NCI-H1417 treated with DMSO at 0.1 percent for 48 hours (cell line): ENCODE measurements around the gene BMPR1B.

Experiments used
- DNase-seq: peaks from one replicate; lab custom pipeline; 2025; lab: John Stamatoyannopoulos, UW

BMPR1B gene

GRCh38 chr4:94960708-94961107 lies 203.0 kb downstream of the BMPR1B start:
- DNase-seq: no peak

DNA sequence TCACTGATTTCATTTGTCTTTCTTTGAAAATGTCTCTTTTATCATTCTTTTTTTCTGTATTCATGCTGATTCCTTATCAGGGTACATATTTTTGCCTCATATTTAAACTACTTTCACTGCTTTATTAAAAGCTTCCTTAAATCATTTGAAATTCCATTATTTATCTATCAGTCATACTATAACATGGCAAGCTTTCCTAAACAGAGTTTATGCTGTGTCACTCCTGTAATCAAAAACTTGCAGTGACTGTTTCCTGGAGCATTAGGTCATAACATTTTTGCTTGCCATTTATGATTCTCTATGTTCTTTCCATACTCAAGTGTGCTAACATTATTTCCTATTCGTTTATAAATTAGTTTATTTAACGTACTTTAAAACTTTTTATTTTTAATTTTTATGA lies 203.7 kb downstream of the BMPR1B start:
- DNase-seq: no peak

- no peak for DNase-seq
These were observed 204.7 kb downstream of the BMPR1B start for GRCh38 chr4:94962484-94962883.

DNA sequence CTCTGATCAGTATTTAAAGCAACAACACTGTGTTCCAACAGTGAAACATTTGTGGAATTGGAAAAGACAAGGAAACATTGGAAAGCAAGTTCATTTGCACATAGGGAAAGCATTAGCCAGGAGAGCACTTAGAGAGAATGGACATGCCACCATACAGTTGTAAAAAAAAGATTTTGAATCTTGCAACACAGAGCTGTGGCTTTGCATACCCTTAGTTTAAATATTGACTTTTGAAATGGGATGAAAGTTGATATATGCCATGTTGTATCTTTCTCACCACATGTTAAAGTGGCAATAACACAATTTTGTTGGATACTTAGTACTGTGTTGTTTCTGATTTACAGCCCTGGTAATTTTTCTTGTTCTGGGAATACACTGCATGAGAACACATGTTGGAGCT lies 208.1 kb downstream of the BMPR1B start:
- no peak for DNase-seq

- no peak for DNase-seq
These were observed 210.7 kb downstream of the BMPR1B start for GRCh38 chr4:94968493-94968892.

- DNase-seq: no peak
These were observed 212.9 kb downstream of the BMPR1B start for GRCh38 chr4:94970650-94971049.

DNA sequence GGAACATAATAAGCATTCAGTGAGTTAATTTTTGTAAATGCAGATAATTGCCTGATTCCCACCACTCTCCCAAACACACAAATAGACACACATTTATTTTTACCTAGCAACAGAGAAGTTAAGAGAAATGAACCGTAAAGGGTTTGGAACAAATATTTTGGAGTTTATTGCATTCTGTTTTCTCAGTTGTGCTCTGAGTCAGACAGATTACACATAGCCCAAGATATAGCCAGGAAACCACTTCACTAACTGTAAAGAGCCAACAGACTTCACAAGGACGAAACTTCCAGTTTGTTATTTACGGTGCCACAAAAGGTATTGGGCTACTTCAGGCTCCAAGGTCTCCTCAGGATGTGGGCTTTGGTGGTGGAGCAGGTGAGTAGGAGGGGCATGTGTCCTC lies 217.0 kb downstream of the BMPR1B start:
- no peak for DNase-seq

- DNase-seq: no peak
These were observed 218.7 kb downstream of the BMPR1B start for GRCh38 chr4:94976371-94977011.

DNA sequence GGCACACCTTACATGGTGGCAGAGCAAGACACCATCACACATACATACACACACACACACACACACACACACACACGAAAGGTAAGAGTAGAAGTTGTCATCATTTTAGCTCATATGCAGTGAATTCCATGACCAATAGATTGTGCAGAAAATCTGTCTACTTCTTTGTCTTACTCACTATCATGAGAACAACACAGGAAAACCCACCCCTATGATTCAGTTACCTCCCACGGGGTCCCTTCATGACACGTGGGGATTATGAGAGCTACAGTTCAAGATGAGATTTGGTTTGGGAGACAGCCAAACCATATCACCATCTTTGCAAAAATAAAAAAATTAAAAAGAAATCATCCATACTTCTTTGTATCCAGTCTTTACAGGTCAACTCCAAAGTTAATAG lies 221.1 kb downstream of the BMPR1B start:
- DNase-seq: no peak

GRCh38 chr4:94979621-94980020 lies 221.9 kb downstream of the BMPR1B start:
- DNase-seq: no peak

DNA sequence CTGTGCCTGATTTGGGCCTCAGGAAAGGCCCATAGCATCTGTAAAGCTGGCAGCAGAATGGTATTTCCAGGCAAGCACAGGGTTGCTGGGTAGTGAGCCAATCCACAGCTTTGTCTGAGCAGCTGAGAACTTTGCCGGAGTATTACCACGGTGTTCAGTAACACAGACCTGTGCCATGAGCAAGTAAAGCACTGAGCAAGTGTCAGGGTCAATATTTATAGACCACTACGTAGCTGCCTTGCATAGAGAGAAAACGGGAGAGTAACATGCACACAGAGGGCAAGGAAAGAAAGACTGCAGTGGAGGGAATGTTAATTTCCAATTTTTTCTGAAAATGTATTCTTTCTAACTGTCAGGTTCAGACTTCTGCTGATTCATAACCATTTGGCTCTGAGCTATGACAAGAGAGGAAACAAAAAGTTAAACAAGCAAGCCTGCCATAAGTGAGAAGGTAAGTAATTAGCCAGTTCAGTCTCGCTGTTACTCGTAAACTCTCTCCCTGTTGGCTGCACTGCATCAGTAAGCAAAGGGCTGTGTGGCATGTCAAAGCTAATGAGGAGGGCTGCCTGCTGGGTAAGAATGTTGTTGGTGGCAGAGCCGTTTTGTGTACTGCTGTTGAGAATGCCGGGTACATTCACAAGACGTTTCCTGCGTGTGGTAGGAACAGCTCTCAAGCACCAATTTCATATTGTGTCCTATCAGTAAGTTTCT lies 238.1 kb downstream of the BMPR1B start:
- no peak for DNase-seq

- no peak for DNase-seq
These were observed 242.4 kb downstream of the BMPR1B start for GRCh38 chr4:95000076-95000648.

DNA sequence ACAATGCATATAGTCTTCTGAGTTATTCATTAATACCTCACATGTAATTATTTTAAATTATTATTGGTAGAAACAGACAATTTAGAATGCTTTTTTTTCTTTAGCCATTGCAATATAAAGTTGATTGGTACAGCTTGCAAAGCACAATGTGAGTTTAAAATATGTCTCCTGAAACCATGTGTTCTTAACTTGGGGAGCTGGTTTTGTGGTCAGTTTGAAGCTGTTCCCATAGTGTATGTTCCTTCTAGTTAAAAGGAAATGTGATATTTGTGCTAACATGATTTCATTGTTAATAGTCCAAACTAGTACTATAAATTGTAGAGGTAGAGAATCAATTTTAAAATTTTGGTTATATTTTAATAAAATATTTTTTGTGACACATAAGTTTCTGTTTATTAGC lies 247.2 kb downstream of the BMPR1B start:
- DNase-seq: no peak

DNA sequence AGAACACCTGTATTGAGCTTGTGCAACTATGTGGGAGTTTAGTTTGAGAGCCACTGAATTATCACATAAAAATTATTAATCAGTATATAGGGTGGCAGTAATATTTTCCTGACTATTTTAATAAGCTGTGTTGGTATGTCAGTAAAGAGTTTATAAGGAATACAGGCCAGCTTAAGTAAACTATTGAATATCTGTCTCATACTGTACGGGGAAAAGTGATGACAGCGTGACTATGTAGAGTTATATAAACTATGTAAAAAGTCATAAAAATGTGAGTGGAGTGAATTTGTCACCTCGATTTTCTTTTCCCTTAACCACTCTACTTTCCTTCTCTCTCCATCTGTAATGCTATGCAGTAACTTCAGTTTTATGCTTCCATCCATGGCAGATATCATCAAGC lies 250.2 kb downstream of the BMPR1B start:
- DNase-seq: no peak

- no peak for DNase-seq
These were observed 255.5 kb downstream of the BMPR1B start for GRCh38 chr4:95013236-95013635.

DNA sequence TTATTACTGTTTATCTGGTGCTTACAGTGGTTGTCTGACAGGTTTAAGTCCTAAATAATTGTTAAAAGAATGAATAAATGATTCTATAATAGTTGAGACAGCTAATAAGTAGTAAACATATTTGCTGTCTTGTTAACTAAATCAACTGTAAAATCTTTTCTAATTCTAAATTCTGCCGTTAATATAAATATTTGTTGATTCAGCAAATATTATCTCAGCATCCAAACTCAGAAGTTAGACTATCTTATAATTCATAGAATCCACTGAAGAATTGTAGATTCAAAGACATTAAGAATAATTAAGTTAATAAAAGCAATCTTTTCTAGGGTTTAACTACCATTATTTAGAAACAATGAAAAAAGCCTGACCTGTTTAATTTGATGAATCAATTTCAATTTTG lies 256.3 kb downstream of the BMPR1B start:
- DNase-seq: no peak

DNA sequence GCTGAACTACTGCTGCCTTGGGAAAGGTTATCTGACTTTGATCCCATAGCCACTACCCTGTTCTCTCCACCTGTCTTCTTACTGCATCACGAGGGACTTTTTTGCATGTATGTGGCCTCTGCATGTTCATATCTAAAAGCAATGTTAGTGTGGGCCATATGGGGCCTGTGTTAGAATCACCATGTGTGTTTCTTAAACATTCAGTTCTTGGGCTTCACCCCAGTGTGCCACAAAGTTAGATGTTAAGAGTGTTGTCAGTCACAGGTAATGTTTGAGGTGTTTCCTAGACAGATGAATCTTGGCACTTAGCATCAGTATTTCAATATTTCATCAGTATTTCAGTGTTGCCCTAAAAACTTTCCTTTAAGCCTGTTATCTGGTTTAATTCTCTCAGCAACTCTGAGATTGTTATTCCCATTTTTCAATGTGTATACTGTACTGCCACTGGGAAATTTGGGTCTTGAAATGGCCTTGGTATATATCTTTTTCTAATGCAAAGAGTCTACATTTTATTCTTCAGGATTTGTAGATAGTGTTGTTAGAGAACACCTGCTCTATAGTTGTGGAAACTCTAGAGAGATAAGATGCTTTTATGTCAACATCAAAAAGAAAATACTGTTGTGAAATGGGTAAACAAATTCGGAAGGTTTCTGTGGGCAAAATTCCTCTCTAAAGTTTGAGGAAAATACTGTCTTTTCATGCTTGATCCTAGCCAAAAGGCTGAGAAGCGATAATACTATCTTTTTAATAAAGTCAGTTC lies 259.7 kb downstream of the BMPR1B start:
- no peak for DNase-seq

- no peak for DNase-seq
These were observed 261.0 kb downstream of the BMPR1B start for GRCh38 chr4:95018785-95019184.

GRCh38 chr4:95020521-95020920 lies 262.8 kb downstream of the BMPR1B start:
- no peak for DNase-seq

DNA sequence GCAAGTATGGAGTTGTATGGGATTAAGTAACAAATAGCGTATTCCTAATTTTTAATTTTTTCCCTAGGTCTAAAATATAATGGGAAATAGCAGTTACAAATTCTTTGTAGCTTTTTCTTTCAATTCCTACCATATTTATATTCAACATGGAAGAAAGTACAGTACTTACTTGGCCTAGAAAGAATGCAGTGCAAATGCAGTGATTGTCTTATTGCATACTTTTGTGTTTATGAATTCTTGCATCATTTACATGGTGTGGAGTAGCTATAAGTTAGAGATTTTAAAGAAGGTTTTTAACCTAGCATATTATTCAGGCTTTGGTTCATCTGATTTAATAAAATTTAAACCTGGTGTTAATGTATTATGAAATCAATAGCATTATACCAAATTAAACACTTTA lies 263.3 kb downstream of the BMPR1B start:
- DNase-seq: no peak

DNA sequence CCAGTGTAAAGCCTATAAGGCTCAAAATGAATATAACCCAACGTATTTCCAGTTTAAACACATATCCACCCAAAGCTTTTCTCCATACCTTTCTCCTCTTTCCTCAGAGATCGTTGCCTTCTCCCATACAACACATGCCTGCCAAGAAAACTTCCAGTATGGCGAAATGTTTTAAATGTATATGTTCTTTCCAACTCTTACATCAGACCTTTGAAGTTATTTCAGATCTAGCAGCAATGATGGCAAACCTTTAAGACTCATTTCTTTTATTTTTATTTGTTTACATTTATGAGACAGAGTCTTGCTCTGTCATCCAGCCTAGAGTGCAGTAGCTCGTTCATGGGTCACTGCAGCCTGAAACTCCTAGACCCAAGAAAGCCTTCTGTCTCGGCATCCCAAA lies 265.4 kb downstream of the BMPR1B start:
- no peak for DNase-seq

DNA sequence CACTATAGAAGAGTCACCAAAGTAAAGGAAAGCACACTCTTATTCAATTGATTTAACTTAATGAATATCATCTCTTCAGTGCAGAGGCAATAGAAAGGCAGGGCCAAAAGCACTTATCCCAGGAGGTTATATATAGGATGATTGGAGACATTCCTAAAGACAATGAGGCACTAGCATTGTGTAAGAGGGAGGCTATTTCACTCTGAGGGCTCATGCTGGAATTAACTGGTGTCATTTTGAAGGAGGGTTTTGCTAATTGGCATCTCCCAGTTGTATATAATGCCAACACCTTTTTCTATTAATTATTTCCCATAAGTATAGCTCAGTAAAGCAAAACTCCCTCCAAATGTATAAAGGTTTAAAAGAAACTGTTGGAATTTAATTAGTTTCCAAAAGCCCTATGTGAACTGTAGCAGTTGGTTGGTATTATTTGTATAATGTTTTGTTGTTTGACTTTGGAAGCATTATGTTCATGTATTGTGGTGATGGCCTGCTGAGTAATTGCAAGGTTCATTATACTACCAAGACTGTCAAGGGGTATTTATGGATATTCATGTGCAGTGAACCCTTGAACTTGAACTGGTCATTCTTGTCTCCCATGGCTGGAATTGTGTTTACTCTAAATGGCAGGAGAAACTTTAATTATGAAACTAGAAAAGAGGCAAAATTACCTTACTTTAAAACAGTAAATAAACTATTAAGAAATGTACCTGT lies 270.3 kb downstream of the BMPR1B start:
- peak; percentile 83 for DNase-seq
